SJCRH30 (cell line): ENCODE data around the gene CFAP73. TPM values are rescaled to one million over a fixed set of nuclear protein-coding genes. Genes with fewer than 3 reads are reported as not detected.
A peak's percentile ranks its signal among the peaks of the same experiment; 100 is the strongest.

Experiments
- DNase-seq, 2 experiments: peaks; one replicate each; pipeline ENCODE4 v3.0.0-alpha.2; 2015 to 2020
- H3K27ac ChIP-seq: fragments of 250-450 bp; sonication (Bioruptor Pico); 2 replicates; pipeline ENCODE4 v1.5.1; 2020; ENCODE audit warnings: mild to moderate bottlenecking, moderate library complexity
- H3K27me3 ChIP-seq: fragments of 250-450 bp; sonication (Bioruptor Pico); 2 replicates; pipeline ENCODE4 v1.5.1; 2020; ENCODE audit warnings: mild to moderate bottlenecking, moderate library complexity
- H3K36me3 ChIP-seq: fragments of 250-450 bp; sonication (Bioruptor Pico); 2 replicates; pipeline ENCODE4 v1.5.1; 2020; ENCODE audit warnings: mild to moderate bottlenecking, moderate library complexity
- H3K4me1 ChIP-seq: fragments of 250-450 bp; sonication (Bioruptor Pico); 2 replicates; pipeline ENCODE4 v1.5.1; 2020; ENCODE audit warnings: mild to moderate bottlenecking, moderate library complexity
- H3K4me3 ChIP-seq: fragments of 250-450 bp; sonication (Bioruptor Pico); 2 replicates; pipeline ENCODE4 v1.5.1; 2020; ENCODE audit warnings: mild to moderate bottlenecking, moderate library complexity
- H3K9me3 ChIP-seq: fragments of 250-450 bp; sonication (Bioruptor Pico); replicated peaks from 2 replicates; pipeline ENCODE4 v1.5.1; 2020; ENCODE audit warnings: mild to moderate bottlenecking, moderate library complexity
- total RNA-seq: library from RNA; depleted of rRNA; stranded (reverse); fragments of >200 nt; shearing (Covaris generic); gene quantifications from 2 replicates; pipeline ENCODE4 v1.2.3, GENCODE V29; 2014

The CFAP73 gene
- total RNA-seq, 1 experiment from 2014 or later: not detected

DNA sequence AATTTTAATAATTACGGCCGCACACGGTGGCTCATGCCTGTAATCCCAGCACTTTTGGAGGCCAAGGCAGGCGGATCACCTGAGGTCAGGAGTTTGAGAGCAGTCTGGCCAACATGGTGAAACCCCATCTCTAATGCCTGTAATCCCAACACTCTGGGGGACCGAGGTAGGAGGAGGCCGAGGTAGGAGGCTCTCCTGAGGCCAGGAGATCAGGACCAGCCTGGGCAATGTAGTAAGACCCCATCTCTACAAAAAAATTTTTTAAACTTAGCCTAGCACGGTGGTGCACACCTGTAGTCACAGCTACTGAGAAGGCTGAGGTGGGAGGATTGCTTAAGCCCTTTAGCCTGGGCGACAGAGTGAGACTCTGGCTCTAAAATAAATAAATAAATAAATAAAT, 5.6 kb upstream of the CFAP73 start:
- no peak overlapping the region for H3K4me3 ChIP-seq
- DNase-seq: no peak

GRCh38 chr12:113144806-113145205, 4.7 kb upstream of the CFAP73 start:
- H3K4me3 ChIP-seq: no peak overlapping the region
- H3K4me1 ChIP-seq: no peaks in the 10 kb centered on the region
- no peak overlapping the region for H3K27ac ChIP-seq
- no peaks in the 10 kb centered on the region for H3K9me3 ChIP-seq
- DNase-seq: no peak
- peaks cover 7% of the 10 kb centered on the region; the same call in 1 of the 2 replicates for H3K27me3 ChIP-seq
- H3K36me3 ChIP-seq: no peaks in the 10 kb centered on the region

More for the DNA sequence above, 5.6 kb upstream of the CFAP73 start:
- no peaks in the 10 kb centered on the region for H3K36me3 ChIP-seq
- H3K9me3 ChIP-seq: no peaks in the 10 kb centered on the region
- H3K27ac ChIP-seq: no peak overlapping the region
- peaks cover 7% of the 10 kb centered on the region; the same call in 1 of the 2 replicates for H3K27me3 ChIP-seq
- no peaks in the 10 kb centered on the region for H3K4me1 ChIP-seq

DNA sequence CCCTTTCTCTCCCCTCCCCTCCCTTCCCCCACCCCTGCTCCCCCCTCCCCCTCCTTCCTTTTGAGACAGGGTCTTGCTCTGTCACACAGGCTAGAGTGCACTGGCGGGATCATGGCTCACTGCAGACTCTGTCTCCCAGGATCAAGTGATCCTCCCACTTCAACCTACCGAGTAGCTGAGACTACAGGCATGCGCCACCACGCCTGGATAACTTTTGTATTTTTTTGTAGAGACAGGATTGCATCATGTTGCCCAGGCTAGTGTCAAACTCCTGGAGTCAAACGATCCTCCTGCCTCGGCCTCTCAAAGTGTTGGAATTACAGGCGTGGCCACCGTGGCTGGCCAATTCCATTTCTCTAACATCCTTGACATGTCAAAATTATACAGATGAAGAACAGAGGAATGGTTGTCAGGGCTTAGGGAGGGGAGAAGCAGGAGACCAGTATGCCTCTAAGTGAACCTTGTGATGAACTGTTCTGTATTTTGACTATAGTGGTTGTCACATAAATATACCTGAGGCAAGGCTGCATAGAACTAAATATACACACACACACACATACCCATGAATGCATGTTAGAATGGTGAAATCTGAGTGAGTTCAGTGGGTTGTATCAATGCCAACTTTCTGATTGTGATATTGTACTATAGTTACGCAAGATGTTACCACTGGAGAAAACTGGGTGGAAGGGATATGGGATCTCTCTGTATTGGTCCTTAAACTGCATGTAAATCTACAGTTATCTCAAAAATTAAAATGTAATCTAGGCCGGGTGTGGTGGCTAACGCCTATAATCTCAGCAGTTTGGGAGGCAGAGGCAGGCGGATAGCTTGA, 3.6 kb upstream of the CFAP73 start:
- Histone ChIP-seq H3K4me1 (no peaks in the 10 kb centered on the region), H3K27me3 (peaks cover 7% of the 10 kb centered on the region; the same call in 1 of the 2 replicates), H3K9me3 (no peaks in the 10 kb centered on the region), H3K27ac (no peak overlapping the region), H3K4me3 (no peak overlapping the region), H3K36me3 (no peaks in the 10 kb centered on the region)
- no peak for DNase-seq

DNA sequence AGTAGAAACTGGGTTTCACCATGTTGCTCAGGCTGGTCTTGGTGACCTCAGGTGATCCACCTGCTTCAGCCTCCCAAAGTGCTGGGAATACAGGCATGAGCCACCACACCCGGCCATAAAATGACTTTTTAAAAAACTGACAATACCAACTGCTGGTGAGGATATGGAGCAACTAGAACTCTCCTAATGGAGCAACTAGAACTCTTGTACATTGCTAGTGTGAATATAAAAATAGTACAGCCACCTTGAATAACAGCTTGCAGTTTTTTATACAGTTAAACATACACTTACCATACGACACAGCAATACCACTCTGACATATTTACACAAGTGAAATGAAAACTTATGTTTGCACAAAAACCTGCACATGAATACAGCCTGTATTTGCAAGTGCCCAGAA, 2.5 kb upstream of the CFAP73 start:
- Histone ChIP-seq H3K27ac (no peak overlapping the region), H3K4me3 (no peak overlapping the region)
- no peak for DNase-seq

GRCh38 chr12:113151655-113152054, 2.1 kb downstream of the CFAP73 start:
- H3K9me3 ChIP-seq: no peaks in the 10 kb centered on the region
- H3K4me3 ChIP-seq: no peak overlapping the region
- no peaks in the 10 kb centered on the region for H3K4me1 ChIP-seq
- no peak overlapping the region for H3K27ac ChIP-seq
- peaks cover 2% of the 10 kb centered on the region; the same call in 1 of the 2 replicates for H3K27me3 ChIP-seq
- no peak for DNase-seq
- no peaks in the 10 kb centered on the region for H3K36me3 ChIP-seq

More for the DNA sequence above, 2.5 kb upstream of the CFAP73 start:
- no peaks in the 10 kb centered on the region for H3K4me1 ChIP-seq
- H3K9me3 ChIP-seq: no peaks in the 10 kb centered on the region
- peaks cover 2% of the 10 kb centered on the region; the same call in 1 of the 2 replicates for H3K27me3 ChIP-seq
- no peaks in the 10 kb centered on the region for H3K36me3 ChIP-seq

DNA sequence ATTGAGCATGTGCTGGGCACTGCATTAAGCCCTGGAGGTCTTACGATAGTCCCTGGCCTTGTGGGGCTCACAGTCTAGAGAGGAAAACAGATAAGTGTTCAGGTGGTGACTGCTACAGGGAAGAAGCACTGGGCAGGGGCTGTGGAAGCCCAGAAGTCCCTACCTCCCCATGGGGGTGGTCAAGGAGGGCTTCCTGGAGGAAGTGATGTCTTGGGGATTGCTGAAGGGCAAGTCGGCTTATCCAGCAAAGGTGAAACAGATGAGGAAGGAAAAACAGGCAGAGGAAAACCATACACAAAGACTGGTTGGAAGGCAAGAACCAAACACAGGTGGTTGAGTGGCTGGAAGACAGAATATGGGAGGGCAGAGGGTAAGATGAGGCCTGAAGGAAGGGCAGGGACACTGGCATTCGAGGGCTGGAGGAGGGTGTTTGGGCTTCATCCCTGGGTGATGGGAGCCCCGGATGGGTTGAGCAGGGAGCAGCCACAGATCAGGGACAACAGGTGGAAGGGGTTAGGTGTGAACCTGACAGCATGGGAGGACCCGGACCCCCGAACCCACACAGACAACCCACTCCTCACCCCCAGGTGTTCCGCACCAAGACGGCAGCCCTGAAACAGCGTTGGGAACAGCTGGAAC, 2.8 kb downstream of the CFAP73 start:
- H3K27ac ChIP-seq: no peak overlapping the region
- no peak for DNase-seq
- no peaks in the 10 kb centered on the region for H3K36me3 ChIP-seq
- peaks cover 2% of the 10 kb centered on the region; the same call in 1 of the 2 replicates for H3K27me3 ChIP-seq
- no peaks in the 10 kb centered on the region for H3K4me1 ChIP-seq
- H3K4me3 ChIP-seq: no peak overlapping the region
- H3K9me3 ChIP-seq: no peaks in the 10 kb centered on the region

- no peak for DNase-seq
- Histone ChIP-seq H3K27ac (no peak overlapping the region), H3K36me3 (peaks cover under 1% of the 10 kb centered on the region; the same call in 1 of the 2 replicates), H3K27me3 (peaks cover 2% of the 10 kb centered on the region; the same call in 1 of the 2 replicates), H3K9me3 (no peaks in the 10 kb centered on the region), H3K4me3 (no peak overlapping the region), H3K4me1 (no peaks in the 10 kb centered on the region)
Observed at GRCh38 chr12:113152835-113153814, 3.6 kb downstream of the CFAP73 start.

DNA sequence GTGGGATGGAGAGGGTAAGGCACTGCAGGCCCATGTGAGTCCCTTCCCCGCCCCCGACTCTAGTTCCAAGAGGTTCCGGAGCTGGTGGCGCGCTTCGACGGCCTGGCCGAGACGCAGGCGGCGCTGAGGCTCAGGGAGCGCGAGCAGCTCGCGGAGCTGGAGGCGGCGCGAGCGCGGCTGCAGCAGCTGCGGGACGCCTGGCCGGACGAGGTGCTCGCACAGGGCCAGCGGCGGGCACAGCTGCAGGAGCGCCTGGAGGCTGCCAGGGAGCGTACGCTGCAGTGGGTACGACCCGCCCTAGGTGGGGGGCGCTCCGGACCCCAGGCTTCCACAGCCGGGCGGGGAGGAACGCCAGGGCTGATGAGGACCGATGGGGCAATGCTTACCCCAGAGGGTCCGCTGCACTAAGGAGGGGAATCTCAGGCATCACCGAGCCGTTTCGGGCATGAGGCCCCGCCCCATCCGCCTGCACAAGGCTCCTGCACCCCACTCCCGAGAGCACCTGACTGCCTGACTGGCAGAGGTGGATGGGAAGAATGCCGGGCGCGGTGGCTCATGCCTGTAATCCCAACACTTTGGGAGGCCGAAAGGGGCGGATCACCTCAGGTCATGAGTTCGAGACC, 4.9 kb downstream of the CFAP73 start:
- Histone ChIP-seq H3K4me1 (no peaks in the 10 kb centered on the region), H3K27me3 (peaks cover 2% of the 10 kb centered on the region; the same call in 1 of the 2 replicates), H3K9me3 (no peaks in the 10 kb centered on the region), H3K36me3 (peaks cover 13% of the 10 kb centered on the region; the same call in 1 of the 2 replicates), H3K27ac (no peak overlapping the region), H3K4me3 (no peak overlapping the region)
- DNase-seq: peak; percentile 36 to 39

GRCh38 chr12:113155060-113155459, 5.5 kb downstream of the CFAP73 start:
- DNase-seq: no peak
- H3K27me3 ChIP-seq: peaks cover 2% of the 10 kb centered on the region; the same call in 1 of the 2 replicates

DNA sequence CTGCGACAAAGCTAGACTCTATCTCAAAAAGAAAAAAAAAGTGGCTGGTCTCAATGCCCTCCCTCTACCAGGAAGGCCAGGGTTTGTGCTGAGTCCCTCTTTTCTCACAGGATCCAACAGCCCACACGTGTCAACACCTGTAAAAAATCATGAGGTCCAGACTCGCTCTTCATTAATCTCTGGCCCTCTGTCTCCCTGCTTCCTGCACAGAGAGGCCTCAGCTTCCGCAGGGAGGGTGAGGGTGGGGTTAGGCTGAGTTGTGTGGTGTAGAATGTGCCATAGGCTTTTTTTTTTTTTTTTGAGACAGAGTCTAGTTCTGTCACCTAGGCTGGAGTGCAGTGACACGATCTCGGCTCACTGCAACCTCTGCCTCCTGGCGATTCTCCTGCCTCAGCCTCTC, 6.1 kb downstream of the CFAP73 start:
- Histone ChIP-seq H3K4me1 (no peaks in the 10 kb centered on the region), H3K36me3 (peaks cover 20% of the 10 kb centered on the region; the same call in 1 of the 2 replicates), H3K27ac (no peak overlapping the region), H3K27me3 (peaks cover 2% of the 10 kb centered on the region; the same call in 1 of the 2 replicates), H3K9me3 (no peaks in the 10 kb centered on the region), H3K4me3 (no peak overlapping the region)
- DNase-seq: no peak

More at GRCh38 chr12:113155060-113155459, 5.5 kb downstream of the CFAP73 start:
- Histone ChIP-seq H3K36me3 (peaks cover 16% of the 10 kb centered on the region; the same call in 1 of the 2 replicates), H3K9me3 (no peaks in the 10 kb centered on the region), H3K27ac (no peak overlapping the region), H3K4me3 (no peak overlapping the region), H3K4me1 (no peaks in the 10 kb centered on the region)

GRCh38 chr12:113157218-113157859, 7.8 kb downstream of the CFAP73 start:
- H3K9me3 ChIP-seq: no peaks in the 10 kb centered on the region
- no peak for DNase-seq
- no peak overlapping the region for H3K27ac ChIP-seq

GRCh38 chr12:113158439-113159203, 9.1 kb downstream of the CFAP73 start:
- Histone ChIP-seq H3K4me1 (peaks cover 12% of the 10 kb centered on the region), H3K27ac (no peak overlapping the region), H3K9me3 (no peaks in the 10 kb centered on the region), H3K27me3 (no peaks in the 10 kb centered on the region), H3K4me3 (no peak overlapping the region), H3K36me3 (peaks cover 26% of the 10 kb centered on the region; the same call in 1 of the 2 replicates)
- DNase-seq: no peak

More at GRCh38 chr12:113157218-113157859, 7.8 kb downstream of the CFAP73 start:
- Histone ChIP-seq H3K36me3 (peaks cover 23% of the 10 kb centered on the region; the same call in 1 of the 2 replicates), H3K4me3 (no peak overlapping the region), H3K27me3 (peaks cover 2% of the 10 kb centered on the region; the same call in 1 of the 2 replicates), H3K4me1 (peaks cover 6% of the 10 kb centered on the region)

- Histone ChIP-seq H3K27me3 (no peaks in the 10 kb centered on the region), H3K4me3 (no peak overlapping the region), H3K9me3 (no peaks in the 10 kb centered on the region), H3K4me1 (peaks cover 12% of the 10 kb centered on the region), H3K36me3 (peaks cover 30% of the 10 kb centered on the region; the same call in 1 of the 2 replicates), H3K27ac (no peak overlapping the region)
- DNase-seq: no peak
Observed at GRCh38 chr12:113159937-113160336, 10.4 kb downstream of the CFAP73 start.
